GM15510 (cell line): ENCODE measurements around the gene CIC.

Experiments
- POLR2A ChIP-seq: IDR thresholded peaks from 3 replicates; pipeline ENCODE4 v1.6.1; 2011; ENCODE audit warnings: borderline replicate concordance; ENCODE audit not compliant: insufficient read length; ENCODE audit errors: extremely low read depth

The CIC gene

GRCh38 chr19:42333975-42334696, 65.1 kb downstream of the CIC start:
- no peak for TF ChIP-seq POLR2A

GRCh38 chr19:42334697-42335373, 65.8 kb downstream of the CIC start:
- no peak for TF ChIP-seq POLR2A

- no peak for TF ChIP-seq POLR2A
Observed at GRCh38 chr19:42335374-42335936, 66.4 kb downstream of the CIC start.

GRCh38 chr19:42335971-42336370, 66.9 kb downstream of the CIC start:
- TF ChIP-seq POLR2A = no peak

- no peak for TF ChIP-seq POLR2A
Observed at GRCh38 chr19:42343344-42344110, 74.5 kb downstream of the CIC start.

GRCh38 chr19:42344336-42344893, 75.4 kb downstream of the CIC start:
- no peak for TF ChIP-seq POLR2A
